DOHH2 (cell line): ENCODE results near the gene ZMAT5.

Experiments used
- H3F3A ChIP-seq: fragments of 200-600 bp; sonication (generic), shearing (Covaris generic); 2 replicates; pipeline ENCODE4 v1.6.0; 2016; ENCODE audit warnings: antibody characterized with exemption, mild to moderate bottlenecking; ENCODE audit not compliant: control insufficient read depth, insufficient read depth
- H3K27ac ChIP-seq: fragments of 200-600 bp; sonication (generic); 2 replicates; pipeline ENCODE4 v1.5.1; 2014; ENCODE audit warnings: low read depth, mild to moderate bottlenecking, low read length, moderate library complexity
- H3K27me3 ChIP-seq: fragments of 200-600 bp; sonication (generic); 2 replicates; pipeline ENCODE4 v1.6.1; 2014; ENCODE audit warnings: mild to moderate bottlenecking, low read length, mixed read lengths; ENCODE audit not compliant: control insufficient read depth
- H3K36me3 ChIP-seq: fragments of 200-600 bp; sonication (generic); 2 replicates; pipeline ENCODE4 v1.6.1; 2014; ENCODE audit warnings: mild to moderate bottlenecking, low read length, moderate library complexity, mixed read lengths; ENCODE audit not compliant: control insufficient read depth
- H3K4me1 ChIP-seq: fragments of 200-600 bp; sonication (generic); 2 replicates; pipeline ENCODE4 v1.6.1; 2014; ENCODE audit warnings: mild to moderate bottlenecking, low read length, mixed read lengths; ENCODE audit not compliant: control insufficient read depth
- H3K4me2 ChIP-seq: fragments of 200-600 bp; sonication (generic); 2 replicates; pipeline ENCODE4 v1.6.0; 2014; ENCODE audit warnings: mild to moderate bottlenecking, low read length, moderate library complexity
- H3K4me3 ChIP-seq: fragments of 200-600 bp; sonication (generic); 2 replicates; pipeline ENCODE4 v1.5.1; 2014; ENCODE audit warnings: mild to moderate bottlenecking, low read length, mixed read lengths
- H3K79me2 ChIP-seq: fragments of 200-600 bp; sonication (generic); 2 replicates; pipeline ENCODE4 v1.6.1; 2014; ENCODE audit warnings: mild to moderate bottlenecking, low read length, mixed read lengths; ENCODE audit not compliant: control insufficient read depth
- H3K9me2 ChIP-seq: fragments of 200-600 bp; sonication (generic); replicated peaks from 2 replicates; pipeline ENCODE4 v1.6.1; 2014; ENCODE audit warnings: mild to moderate bottlenecking, low read length, mixed read lengths; ENCODE audit not compliant: control insufficient read depth
- H3K9me3 ChIP-seq: fragments of 200-600 bp; sonication (generic); 2 replicates; pipeline ENCODE4 v1.6.1; 2014; ENCODE audit warnings: antibody characterized with exemption, low read length, mixed read lengths; ENCODE audit not compliant: control insufficient read depth, insufficient read depth
- H4K20me1 ChIP-seq: fragments of 200-600 bp; sonication (generic); 2 replicates; pipeline ENCODE4 v1.6.0; 2014; ENCODE audit warnings: low read depth, mild to moderate bottlenecking, antibody characterized with exemption, low read length, moderate library complexity; ENCODE audit not compliant: control insufficient read depth, insufficient read depth
- CTCF ChIP-seq: fragments of 200-600 bp; sonication (generic); IDR thresholded peaks from one replicate; pipeline ENCODE4 v1.5.1; 2014; ENCODE audit warnings: antibody characterized with exemption, mild to moderate bottlenecking, low read depth, low read length; ENCODE audit not compliant: poor library complexity, severe bottlenecking
- EZH2phosphoT487 ChIP-seq: fragments of 200-600 bp; sonication (generic); IDR thresholded peaks from 2 replicates; pipeline ENCODE4 v1.6.1; 2017; ENCODE audit warnings: borderline replicate concordance, mild to moderate bottlenecking, antibody characterized with exemption, low read length, moderate library complexity, mixed read lengths

ZMAT5 gene

GRCh38 chr22:29788339-29789279 is 21.8 kb upstream of the ZMAT5 start:
- Histone ChIP-seq H4K20me1 (no peaks in the 10 kb centered on the region), H3K9me3 (no peaks in the 10 kb centered on the region), H3K4me2 (no peak overlapping the region), H3K4me1 (no peaks in the 10 kb centered on the region), H3K27ac (no peak overlapping the region), H3K27me3 (no peaks in the 10 kb centered on the region), H3K9me2 (no peaks in the 10 kb centered on the region), H3K4me3 (no peak overlapping the region), H3K79me2 (no peaks in the 10 kb centered on the region), H3K36me3 (peaks cover 46% of the 10 kb centered on the region), H3F3A (no peaks in the 10 kb centered on the region)
- TF ChIP-seq CTCF: no peak
- no peak for TF ChIP-seq EZH2phosphoT487

DNA sequence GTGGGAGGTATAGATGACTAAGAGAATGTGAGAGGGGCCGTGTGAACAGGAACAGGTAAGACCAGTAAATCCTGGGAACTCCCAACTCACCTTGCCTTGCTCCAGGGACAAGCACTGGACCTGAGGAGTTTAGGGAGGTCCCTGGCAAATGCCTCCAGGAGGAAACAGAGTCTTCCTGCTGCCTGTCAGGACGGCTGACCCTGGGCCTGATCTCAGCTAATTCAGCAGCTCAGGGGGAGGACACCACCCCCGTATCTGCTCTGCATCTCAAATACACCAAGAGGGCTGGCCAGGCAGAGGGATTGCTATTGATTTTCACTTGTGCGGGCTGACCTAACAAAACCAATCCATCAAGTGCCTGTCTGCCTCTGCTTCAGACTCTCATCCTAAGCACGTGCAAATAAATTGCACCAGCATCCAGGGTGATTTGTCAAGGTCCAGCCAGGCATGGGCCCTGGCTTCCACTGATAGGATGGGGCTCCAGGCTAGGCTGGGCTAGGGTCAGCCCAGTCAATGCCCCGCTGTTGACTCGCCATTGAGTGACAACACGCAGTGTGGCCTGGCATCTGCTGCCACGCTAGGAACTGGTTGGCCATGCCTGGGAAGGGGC is 20.7 kb upstream of the ZMAT5 start:
- Histone ChIP-seq H3K9me3 (no peaks in the 10 kb centered on the region), H3K27ac (no peak overlapping the region), H3K4me2 (no peak overlapping the region), H4K20me1 (no peaks in the 10 kb centered on the region), H3K79me2 (no peaks in the 10 kb centered on the region), H3K4me1 (no peaks in the 10 kb centered on the region), H3K4me3 (no peak overlapping the region), H3K9me2 (no peaks in the 10 kb centered on the region), H3K27me3 (no peaks in the 10 kb centered on the region), H3K36me3 (peaks cover 40% of the 10 kb centered on the region), H3F3A (no peaks in the 10 kb centered on the region)
- TF ChIP-seq CTCF (no peak), EZH2phosphoT487 (no peak)

DNA sequence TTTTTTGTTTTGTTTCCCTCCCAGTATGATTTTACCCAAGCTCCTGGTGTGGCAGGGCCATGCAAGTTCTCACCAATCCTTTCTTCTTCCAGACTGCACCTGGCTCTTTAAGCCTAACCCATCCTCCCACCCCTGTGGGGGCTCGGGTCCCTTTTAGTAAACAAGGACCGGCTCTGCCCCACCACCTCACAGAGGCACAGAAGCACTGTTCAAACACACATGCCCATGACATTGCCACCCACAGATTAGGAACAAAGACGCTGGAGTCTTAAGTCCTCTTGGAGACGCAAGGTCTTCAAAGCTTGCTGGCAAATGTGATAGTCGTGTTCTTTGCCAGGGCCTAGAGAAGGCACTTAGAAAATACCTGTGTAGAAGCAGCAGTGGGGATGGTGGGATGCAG is 19.2 kb upstream of the ZMAT5 start:
- Histone ChIP-seq H3F3A (no peaks in the 10 kb centered on the region), H4K20me1 (no peaks in the 10 kb centered on the region), H3K9me2 (no peaks in the 10 kb centered on the region), H3K4me1 (no peaks in the 10 kb centered on the region), H3K79me2 (no peaks in the 10 kb centered on the region), H3K36me3 (peaks cover 31% of the 10 kb centered on the region), H3K27me3 (no peaks in the 10 kb centered on the region), H3K4me3 (no peak overlapping the region), H3K4me2 (no peak overlapping the region), H3K27ac (no peak overlapping the region), H3K9me3 (no peaks in the 10 kb centered on the region)
- TF ChIP-seq EZH2phosphoT487 (no peak), CTCF (no peak)
